Measurements from ENCODE around the gene RAPGEF5.

RAPGEF5 gene, protein sequence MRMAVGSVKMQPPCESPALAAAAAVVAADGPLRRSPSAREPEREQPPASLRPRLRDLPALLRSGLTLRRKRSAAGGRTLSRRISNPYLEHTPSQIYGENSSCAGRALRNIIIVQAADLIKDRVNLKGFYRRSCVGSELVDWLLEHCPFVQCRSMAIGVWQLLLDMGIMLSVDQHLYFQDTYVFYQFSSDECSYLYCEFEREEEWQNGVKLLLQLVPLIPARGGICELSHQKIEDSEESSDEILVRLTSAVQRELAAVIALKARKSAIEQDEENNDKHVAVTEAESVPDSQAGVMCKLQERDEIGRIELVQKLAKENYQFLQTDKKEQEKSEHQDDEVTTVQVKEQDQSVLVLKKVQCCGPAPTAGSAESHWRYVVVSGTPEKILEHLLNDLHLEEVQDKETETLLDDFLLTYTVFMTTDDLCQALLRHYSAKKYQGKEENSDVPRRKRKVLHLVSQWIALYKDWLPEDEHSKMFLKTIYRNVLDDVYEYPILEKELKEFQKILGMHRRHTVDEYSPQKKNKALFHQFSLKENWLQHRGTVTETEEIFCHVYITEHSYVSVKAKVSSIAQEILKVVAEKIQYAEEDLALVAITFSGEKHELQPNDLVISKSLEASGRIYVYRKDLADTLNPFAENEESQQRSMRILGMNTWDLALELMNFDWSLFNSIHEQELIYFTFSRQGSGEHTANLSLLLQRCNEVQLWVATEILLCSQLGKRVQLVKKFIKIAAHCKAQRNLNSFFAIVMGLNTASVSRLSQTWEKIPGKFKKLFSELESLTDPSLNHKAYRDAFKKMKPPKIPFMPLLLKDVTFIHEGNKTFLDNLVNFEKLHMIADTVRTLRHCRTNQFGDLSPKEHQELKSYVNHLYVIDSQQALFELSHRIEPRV

DNA sequence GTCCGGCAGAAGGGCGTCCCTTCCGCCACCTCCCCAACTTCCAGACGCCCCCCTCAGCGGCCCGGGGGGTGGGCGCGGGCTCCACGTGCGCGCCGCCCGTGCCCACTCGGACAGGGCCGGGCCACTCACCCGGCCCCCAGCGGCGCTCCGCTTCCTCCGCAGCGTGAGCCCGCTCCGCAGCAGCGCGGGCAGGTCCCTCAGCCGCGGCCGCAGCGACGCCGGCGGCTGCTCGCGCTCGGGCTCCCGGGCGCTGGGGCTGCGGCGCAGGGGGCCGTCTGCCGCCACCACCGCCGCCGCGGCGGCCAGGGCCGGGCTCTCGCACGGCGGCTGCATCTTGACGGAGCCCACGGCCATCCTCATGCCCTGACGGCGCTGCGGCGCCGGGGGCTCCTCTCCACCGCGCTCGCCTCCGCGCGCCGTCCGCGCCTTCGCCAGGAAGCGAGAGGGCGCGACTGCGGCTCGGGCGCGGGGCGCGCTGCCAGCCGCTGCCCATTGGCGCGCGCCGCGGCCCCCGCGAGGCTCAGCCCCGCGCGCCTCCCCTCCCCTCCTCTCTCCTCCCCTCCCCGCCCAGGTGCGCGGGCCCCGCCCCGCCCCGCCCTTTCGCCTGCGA lies at the start of gene RAPGEF5:
Gene RAPGEF5 (minus strand): TSS at position 454 of the 610 bp plus-strand sequence. CDS start 94 bp downstream, at position 360.
- no peak for DNase-seq (ENCODE audit: low spot score)
- H3K36me3 Mint-ChIP-seq (ENCODE audit: low read depth): no peaks in the 10 kb centered on the region

DNA sequence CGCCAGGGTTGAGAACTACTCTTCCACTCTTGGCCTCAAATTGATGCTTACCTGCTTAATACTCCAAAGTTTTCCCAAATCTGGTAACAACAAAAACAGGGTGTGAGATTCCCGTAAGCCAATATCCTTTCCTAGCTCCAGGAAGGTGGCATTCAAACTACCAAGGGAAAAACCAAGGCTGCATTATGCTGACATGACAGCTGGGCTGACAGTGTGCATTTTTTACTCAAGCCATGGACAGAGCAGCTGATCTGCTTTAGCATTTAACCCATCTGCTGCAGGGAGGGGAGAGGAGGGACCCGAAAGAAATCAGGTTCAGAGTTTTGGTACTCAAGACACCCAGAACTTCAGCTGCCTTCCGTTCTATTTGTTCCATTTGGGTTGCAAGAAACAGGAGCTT lies 49.8 kb upstream of the RAPGEF5 start:
- Mint-ChIP-seq H3K4me1 (ENCODE audit: low read depth) (peaks cover 4% of the 10 kb centered on the region), H3K27me3 (ENCODE audit: low read depth) (peaks cover 6% of the 10 kb centered on the region), H3K9me3 (no peaks in the 10 kb centered on the region), H3K36me3 (ENCODE audit: low read depth) (no peaks in the 10 kb centered on the region), H3K27ac (no peak overlapping the region), H3K4me3 (no peak overlapping the region)
- no peak for DNase-seq (ENCODE audit: low spot score)

More for the DNA sequence above, at the start of gene RAPGEF5:
- H3K27ac Mint-ChIP-seq: no peak within 1 kb of the TSS
- H3K4me1 Mint-ChIP-seq (ENCODE audit: low read depth): peaks cover 3% of the 10 kb centered on the region
- H3K4me3 Mint-ChIP-seq: peak within 1 kb of the TSS; percentile 79
- peaks cover 56% of the 10 kb centered on the region for H3K27me3 Mint-ChIP-seq (ENCODE audit: low read depth)
- peaks cover 4% of the 10 kb centered on the region for H3K9me3 Mint-ChIP-seq

DNA sequence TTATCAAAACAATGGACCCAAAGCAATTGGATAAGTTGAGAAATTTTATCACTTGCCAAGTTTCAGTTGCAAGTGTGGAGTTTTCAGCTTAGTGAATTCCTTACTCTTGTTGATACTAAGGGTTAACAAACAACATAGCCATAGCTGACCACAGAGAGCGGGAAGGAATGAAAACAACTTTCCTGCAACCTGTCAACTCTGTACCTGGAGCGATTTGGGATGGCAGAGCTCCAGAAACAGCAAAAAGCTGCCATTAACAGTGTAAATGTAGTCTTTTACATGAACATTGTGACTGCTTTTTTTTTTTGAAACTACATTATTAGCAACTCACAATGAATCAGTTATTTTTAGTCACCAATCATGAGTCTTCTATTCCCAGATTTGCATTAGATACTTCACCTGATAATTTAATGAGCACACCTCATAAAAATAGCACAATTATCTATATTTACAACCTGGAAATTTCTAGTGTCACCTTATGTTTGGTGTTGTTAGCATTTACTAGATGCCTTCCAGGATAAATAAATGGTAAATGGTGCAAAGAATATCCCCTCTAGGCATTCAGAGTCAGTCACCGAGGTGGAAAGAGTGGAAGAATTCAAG lies 47.6 kb upstream of the RAPGEF5 start:
- Mint-ChIP-seq H3K4me3 (no peak overlapping the region), H3K27me3 (ENCODE audit: low read depth) (peaks cover 6% of the 10 kb centered on the region), H3K4me1 (ENCODE audit: low read depth) (peaks cover 4% of the 10 kb centered on the region), H3K9me3 (no peaks in the 10 kb centered on the region), H3K36me3 (ENCODE audit: low read depth) (no peaks in the 10 kb centered on the region), H3K27ac (no peak overlapping the region)
- DNase-seq (ENCODE audit: low spot score): no peak

DNA sequence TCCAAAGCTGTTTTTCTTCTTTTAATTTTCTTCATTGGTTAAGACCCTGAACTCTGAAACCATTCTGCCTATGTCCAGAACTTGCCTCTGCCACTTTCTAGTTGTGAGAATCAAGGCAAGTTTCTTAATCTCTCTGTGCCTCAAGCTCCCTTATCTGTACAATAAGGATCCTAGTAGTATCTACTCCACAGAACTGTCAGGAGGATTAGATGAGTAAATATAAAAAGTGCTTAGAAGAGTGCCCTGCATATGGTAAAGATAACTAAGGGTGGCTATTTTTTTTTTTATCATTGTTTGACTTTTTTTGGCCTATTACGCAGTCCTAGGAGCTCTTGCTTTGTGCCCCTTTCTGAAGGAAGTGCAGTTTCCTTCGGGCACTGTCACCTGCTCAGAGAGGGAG lies 46.4 kb upstream of the RAPGEF5 start:
- Mint-ChIP-seq H3K27me3 (ENCODE audit: low read depth) (peaks cover 11% of the 10 kb centered on the region), H3K9me3 (no peaks in the 10 kb centered on the region), H3K4me1 (ENCODE audit: low read depth) (peaks cover 4% of the 10 kb centered on the region), H3K36me3 (ENCODE audit: low read depth) (no peaks in the 10 kb centered on the region), H3K4me3 (no peak overlapping the region), H3K27ac (no peak overlapping the region)
- no peak for DNase-seq (ENCODE audit: low spot score)

DNA sequence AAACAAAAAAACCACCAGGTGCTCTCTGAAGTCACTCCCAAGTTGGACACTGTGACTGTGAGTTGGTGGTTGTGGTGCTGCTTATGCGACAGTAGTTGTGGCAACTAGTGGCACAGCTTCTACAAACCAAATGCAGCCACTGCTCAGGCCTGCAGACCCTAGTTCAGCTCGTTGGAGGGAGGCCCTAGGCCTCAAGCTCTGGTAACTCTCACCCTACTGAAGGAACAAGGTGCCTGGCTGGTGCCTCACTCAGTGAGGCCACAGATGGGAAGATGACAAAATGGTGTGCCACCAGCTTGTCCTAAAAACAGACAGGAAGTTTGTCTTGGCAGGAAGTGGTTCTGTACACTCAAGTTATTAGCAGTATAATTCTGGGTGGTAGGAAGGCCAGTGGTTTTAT lies 45.3 kb upstream of the RAPGEF5 start:
- no peaks in the 10 kb centered on the region for H3K9me3 Mint-ChIP-seq
- peaks cover 10% of the 10 kb centered on the region for H3K27me3 Mint-ChIP-seq (ENCODE audit: low read depth)
- H3K36me3 Mint-ChIP-seq (ENCODE audit: low read depth): no peaks in the 10 kb centered on the region
- DNase-seq (ENCODE audit: low spot score): no peak
- H3K27ac Mint-ChIP-seq: peak overlapping the region; percentile 63
- H3K4me3 Mint-ChIP-seq: peak overlapping the region; percentile 11
- peaks cover 4% of the 10 kb centered on the region for H3K4me1 Mint-ChIP-seq (ENCODE audit: low read depth)

DNA sequence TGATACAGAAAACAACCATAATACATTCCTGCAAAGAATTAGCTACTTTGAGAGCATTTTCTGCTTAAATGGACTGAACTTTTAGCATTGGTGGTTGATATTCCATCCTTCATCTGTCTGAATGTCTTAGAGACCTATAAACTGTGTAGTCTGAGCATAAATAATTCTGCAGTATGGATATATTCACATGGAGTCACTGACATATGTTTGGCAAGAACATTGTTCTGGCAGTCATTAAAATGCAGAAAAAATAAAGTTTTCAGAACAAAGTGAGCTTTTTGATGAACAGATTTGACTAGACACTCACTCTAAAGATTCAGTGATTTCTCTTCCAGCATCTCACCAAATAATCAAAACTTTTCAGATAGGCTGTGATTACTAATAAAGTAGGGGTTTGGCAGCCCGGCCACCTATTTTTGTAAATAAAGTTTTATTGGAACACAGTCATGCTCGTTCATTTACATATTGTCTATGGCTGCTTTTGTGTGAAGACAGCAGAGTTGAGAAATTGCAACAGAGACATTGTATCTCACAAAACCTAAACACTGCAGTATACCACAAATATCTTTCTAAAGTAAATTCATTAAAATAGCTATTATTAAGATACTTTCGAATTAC lies 44.1 kb upstream of the RAPGEF5 start:
- Mint-ChIP-seq H3K4me3 (no peak overlapping the region), H3K27me3 (ENCODE audit: low read depth) (peaks cover 13% of the 10 kb centered on the region), H3K36me3 (ENCODE audit: low read depth) (no peaks in the 10 kb centered on the region), H3K4me1 (ENCODE audit: low read depth) (peaks cover 4% of the 10 kb centered on the region), H3K27ac (no peak overlapping the region), H3K9me3 (no peaks in the 10 kb centered on the region)
- DNase-seq (ENCODE audit: low spot score): no peak

DNA sequence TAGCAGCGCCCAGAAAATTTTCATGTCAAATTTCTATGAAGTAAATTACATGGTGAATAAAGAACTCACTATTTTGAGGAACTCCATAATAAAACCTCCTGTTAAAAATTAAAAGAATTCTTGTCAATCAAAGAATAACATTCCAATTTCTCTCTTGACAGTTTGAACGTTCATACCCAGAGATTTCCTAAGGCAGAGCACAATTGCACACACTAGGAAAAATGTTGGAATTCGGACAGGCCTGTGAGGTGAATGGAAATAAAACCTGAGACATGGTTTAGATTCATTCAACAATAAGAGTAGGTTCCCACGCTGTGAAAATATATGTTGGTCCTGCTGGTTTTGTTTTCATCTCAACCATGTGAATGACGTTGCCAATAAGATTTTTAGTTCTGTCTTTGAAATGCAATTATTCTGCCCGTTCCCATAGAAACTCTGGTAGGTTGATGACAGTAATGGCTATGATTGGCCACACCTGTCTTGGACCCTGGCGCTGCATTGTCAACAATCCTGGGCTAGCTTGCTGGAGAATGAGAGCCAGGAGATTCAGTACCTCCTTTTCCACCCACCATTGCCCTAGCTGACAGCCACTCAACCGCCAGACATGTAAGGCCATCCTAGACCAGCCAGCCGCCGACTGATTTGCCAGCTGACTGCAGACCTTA lies 43.3 kb upstream of the RAPGEF5 start:
- H3K9me3 Mint-ChIP-seq: no peaks in the 10 kb centered on the region
- no peak overlapping the region for H3K27ac Mint-ChIP-seq
- no peak for DNase-seq (ENCODE audit: low spot score)
- no peaks in the 10 kb centered on the region for H3K36me3 Mint-ChIP-seq (ENCODE audit: low read depth)
- peaks cover 4% of the 10 kb centered on the region for H3K4me1 Mint-ChIP-seq (ENCODE audit: low read depth)
- H3K27me3 Mint-ChIP-seq (ENCODE audit: low read depth): peaks cover 13% of the 10 kb centered on the region
- no peak overlapping the region for H3K4me3 Mint-ChIP-seq

DNA sequence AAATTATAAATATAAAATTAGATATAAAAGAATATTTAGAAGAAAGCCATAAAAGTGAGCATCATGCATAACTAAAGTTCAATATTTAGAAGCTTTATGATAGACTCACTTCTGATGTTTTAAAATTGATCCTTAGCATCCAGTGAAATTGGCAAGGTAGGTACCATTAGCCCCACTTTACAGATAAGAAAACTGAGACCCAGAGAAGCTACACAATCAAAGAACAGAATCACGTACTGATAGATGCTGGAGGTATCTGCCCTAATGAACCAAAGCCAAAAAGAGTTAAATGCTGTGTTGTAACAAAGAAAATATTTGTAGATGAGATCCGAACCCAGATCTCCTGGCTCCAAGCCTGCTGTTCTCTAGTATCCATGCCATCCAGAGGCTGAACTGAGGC lies 42.6 kb upstream of the RAPGEF5 start:
- Mint-ChIP-seq H3K4me3 (no peak overlapping the region), H3K4me1 (ENCODE audit: low read depth) (peaks cover 4% of the 10 kb centered on the region), H3K27ac (no peak overlapping the region), H3K27me3 (ENCODE audit: low read depth) (peaks cover 13% of the 10 kb centered on the region), H3K36me3 (ENCODE audit: low read depth) (no peaks in the 10 kb centered on the region), H3K9me3 (no peaks in the 10 kb centered on the region)
- DNase-seq (ENCODE audit: low spot score): no peak

DNA sequence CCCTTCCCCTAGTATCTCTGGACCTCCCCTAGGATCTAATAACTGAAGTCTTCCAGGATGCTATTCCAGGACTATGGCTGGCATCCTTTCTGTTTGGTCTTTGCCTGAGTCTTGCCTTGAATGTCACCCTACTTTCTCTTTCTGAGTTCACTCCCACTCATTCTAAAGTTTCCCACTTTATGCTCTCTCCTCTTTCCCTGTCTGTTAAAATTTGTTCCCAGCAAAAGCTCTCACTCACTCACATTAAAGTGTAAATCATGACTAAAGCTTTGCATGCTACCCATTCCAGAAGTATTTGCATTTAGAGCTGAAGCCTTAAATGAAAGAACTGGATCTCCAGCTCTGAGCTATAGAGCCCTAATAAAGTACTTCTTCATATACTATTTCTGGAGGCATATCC lies 42.1 kb upstream of the RAPGEF5 start:
- Mint-ChIP-seq H3K4me3 (no peak overlapping the region), H3K9me3 (no peaks in the 10 kb centered on the region), H3K27ac (no peak overlapping the region), H3K27me3 (ENCODE audit: low read depth) (peaks cover 13% of the 10 kb centered on the region), H3K36me3 (ENCODE audit: low read depth) (no peaks in the 10 kb centered on the region), H3K4me1 (ENCODE audit: low read depth) (peaks cover 4% of the 10 kb centered on the region)
- no peak for DNase-seq (ENCODE audit: low spot score)

DNA sequence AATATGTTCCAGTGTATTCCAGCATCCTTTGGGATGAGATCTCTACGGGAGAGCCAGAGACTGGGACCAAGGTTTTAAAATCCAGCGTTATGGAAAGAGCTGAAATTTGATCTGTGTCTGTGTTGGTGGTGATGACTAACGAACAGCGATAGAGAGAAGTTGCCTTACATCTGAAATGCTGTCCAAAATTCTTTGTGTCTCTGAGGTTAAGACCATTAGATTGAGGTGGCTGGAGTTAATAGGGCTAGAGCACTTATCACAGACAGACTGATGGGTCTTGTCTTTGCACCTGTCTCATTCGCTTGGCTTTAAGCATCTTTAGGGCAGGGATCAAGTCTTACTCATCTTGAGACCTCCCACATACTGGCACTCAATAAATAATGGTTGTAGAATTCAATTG lies 41.0 kb upstream of the RAPGEF5 start:
- Mint-ChIP-seq H3K9me3 (no peaks in the 10 kb centered on the region), H3K4me3 (no peak overlapping the region), H3K27me3 (ENCODE audit: low read depth) (peaks cover 20% of the 10 kb centered on the region), H3K4me1 (ENCODE audit: low read depth) (peaks cover 4% of the 10 kb centered on the region), H3K27ac (no peak overlapping the region), H3K36me3 (ENCODE audit: low read depth) (no peaks in the 10 kb centered on the region)
- DNase-seq (ENCODE audit: low spot score): no peak

DNA sequence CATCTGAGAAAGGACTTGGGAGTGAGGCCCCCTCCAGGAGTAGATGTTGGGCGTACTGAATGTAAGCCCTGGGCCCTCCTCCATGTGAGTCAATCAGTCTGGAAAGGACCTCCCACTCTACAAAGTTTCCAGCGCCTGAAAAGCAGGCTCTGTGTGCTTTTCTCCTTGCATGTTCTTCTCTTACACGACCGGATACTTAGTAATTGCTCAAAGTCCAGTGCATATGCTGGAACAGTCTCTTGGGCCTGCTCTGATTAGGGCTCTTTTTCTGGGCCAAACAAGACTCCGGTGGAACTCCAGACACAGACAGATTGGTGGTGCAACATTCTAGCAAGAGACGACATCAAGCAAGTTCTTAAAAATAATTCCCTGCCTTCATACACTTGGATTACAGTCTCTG lies 38.3 kb upstream of the RAPGEF5 start:
- H3K27ac Mint-ChIP-seq: no peak overlapping the region
- no peaks in the 10 kb centered on the region for H3K9me3 Mint-ChIP-seq
- H3K27me3 Mint-ChIP-seq (ENCODE audit: low read depth): peaks cover 20% of the 10 kb centered on the region
- no peak overlapping the region for H3K4me3 Mint-ChIP-seq
- DNase-seq (ENCODE audit: low spot score): no peak
- H3K4me1 Mint-ChIP-seq (ENCODE audit: low read depth): no peaks in the 10 kb centered on the region
- no peaks in the 10 kb centered on the region for H3K36me3 Mint-ChIP-seq (ENCODE audit: low read depth)

DNA sequence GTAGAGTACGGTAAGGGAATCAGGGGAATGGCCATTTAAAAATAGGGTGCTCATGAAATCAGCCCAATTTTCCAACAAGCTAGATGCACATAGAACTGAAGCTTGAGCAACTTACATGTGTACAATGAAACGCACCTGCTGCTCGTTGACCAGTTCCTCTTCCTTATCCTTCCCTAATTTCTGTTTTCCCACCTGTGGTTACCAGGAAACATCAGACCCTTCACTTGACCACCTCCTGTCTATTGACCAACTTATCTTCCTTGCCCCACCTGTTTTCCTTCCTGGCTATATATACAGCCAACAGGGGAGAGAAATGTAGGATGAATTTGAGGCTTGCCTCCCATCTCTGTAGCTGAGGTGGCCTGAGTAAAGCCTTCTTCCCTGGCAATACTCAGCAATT lies 37.8 kb upstream of the RAPGEF5 start:
- Mint-ChIP-seq H3K27me3 (ENCODE audit: low read depth) (peaks cover 20% of the 10 kb centered on the region), H3K36me3 (ENCODE audit: low read depth) (no peaks in the 10 kb centered on the region), H3K4me3 (no peak overlapping the region), H3K27ac (no peak overlapping the region), H3K4me1 (ENCODE audit: low read depth) (no peaks in the 10 kb centered on the region), H3K9me3 (no peaks in the 10 kb centered on the region)
- DNase-seq (ENCODE audit: low spot score): no peak
